ENCODE results near the gene CUTA. TPM values are rescaled to one million over a fixed set of nuclear protein-coding genes. Genes with fewer than 3 reads are reported as not detected.

The CUTA gene
- total RNA-seq, 1 donor from 2014 or later = 264 TPM

DNA sequence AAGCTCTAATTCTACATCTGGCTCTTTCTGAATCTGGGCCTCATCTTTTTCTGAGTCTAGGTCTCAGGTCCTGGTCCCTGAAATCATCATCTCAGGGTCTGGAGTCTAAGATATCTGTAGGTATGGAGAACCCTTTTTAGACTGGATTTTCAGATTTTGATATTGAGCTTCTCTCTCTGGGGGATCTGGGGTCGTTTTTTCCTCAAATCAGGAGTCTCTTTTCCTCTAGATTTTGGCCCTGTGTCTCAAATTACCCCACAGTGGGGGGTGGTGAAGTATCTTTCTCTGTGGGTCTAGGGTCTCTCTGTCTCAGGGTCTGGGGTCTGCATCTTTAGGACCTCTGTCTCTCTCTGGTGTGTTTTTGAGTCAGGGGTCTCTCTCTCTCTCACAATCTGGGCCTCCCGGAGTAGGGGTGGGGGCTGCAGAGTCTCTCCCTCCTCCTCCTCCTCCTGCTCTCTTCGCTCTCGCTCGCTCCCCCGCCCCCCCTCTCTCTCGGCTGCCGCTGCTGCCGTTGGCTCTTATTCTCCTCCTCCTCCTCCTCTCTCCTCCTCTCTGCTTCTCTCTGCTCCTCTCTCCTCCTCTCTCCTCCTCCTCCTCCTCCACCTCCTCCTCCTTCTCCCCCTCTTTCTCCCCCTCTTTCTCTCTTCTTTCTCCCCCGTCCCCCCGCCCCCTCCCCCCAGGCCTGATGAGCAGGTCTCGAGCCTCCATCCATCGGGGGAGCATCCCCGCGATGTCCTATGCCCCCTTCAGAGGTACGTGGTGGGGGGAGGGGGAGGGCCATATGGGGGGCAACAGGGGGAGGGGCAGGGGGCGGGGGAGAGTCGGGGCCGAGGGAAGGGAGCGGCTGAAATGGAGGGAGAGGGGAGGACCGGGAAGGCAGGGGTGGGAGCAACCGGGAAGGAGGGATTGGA lies 1.9 kb upstream of the CUTA start, which contains the start of gene SYNGAP1:
TSS of gene SYNGAP1 (plus strand) at position 486 of the 911 bp plus-strand sequence. CDS start at position 686, 200 bp downstream.
- Mint-ChIP-seq H3K36me3 (ENCODE audit: insufficient read depth) (peaks cover 2% of the 10 kb centered on the region), H3K27me3 (no peaks in the 10 kb centered on the region), H3K4me3 (ENCODE audit: low read depth) (peak within 1 kb of the TSS; percentile 62)

GRCh38 chr6:33418690-33419291 lies 884 bp upstream of the CUTA start:
- Mint-ChIP-seq H3K27ac (peak overlapping the region; percentile 99), H3K4me3 (ENCODE audit: low read depth) (peak overlapping the region; percentile 98), H3K4me1 (ENCODE audit: low read depth) (peaks cover 39% of the 10 kb centered on the region), H3K36me3 (ENCODE audit: insufficient read depth) (peaks cover 8% of the 10 kb centered on the region), H3K27me3 (no peaks in the 10 kb centered on the region), H3K9me3 (ENCODE audit: low read depth) (no peaks in the 10 kb centered on the region)
- no peak for TF ChIP-seq CTCF (IDR thresholded peaks at IDR 0.05; ENCODE audit: unreplicated experiment)
- no peak for DNase-seq (ENCODE audit: low spot score, unreplicated experiment)

More for the DNA sequence above, 1.9 kb upstream of the CUTA start, which contains the start of gene SYNGAP1:
- H3K4me1 Mint-ChIP-seq (ENCODE audit: low read depth) = peaks cover 45% of the 10 kb centered on the region
- no peak for TF ChIP-seq CTCF (IDR thresholded peaks at IDR 0.05; ENCODE audit: unreplicated experiment)
- H3K9me3 Mint-ChIP-seq (ENCODE audit: low read depth) = no peaks in the 10 kb centered on the region
- H3K27ac Mint-ChIP-seq = peak within 1 kb of the TSS; percentile 99
- no peak for DNase-seq (ENCODE audit: low spot score, unreplicated experiment)

DNA sequence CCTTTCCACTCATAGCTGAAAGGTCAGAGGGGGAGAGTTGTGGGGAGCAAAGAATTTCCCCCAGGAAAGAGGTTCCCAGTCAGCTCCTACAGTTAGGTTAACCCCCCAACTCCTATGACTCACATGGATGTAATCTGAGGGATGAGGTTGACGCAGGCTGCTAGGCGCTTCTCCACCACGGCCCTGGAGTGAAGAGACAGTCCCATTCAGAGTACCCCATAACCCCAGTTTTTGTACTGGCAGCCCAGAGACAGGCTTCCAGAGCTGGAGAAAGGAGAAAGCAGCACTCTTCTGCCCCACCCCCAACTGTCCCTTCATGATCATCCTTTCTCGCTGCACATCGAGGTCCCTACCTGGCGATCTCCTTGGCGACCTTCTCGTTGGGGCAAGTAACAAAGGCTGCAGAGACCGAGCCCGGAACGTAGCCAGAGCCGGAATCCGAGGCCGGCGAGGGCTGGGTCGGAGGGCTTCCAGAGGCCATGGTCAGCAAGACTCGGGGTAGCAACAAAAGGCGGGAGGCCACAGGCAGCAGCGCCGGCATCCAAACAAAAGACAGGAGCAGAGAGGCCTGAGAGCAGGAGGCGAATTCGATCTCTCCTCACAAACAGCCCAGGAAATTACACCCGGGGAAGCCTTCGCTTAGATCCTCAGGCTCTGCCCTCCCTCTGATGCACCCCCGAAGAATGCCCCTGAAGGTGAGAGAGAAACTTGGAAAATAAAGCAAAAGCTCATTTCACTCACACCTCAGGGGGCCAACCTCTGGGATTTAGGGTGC lies 592 bp downstream of the CUTA start:
- Mint-ChIP-seq H3K36me3 (ENCODE audit: insufficient read depth) (peaks cover 8% of the 10 kb centered on the region), H3K4me1 (ENCODE audit: low read depth) (peaks cover 39% of the 10 kb centered on the region), H3K27ac (peak overlapping the region; percentile 99), H3K4me3 (ENCODE audit: low read depth) (peak overlapping the region; percentile 98), H3K27me3 (no peaks in the 10 kb centered on the region), H3K9me3 (ENCODE audit: low read depth) (no peaks in the 10 kb centered on the region)
- no peak for DNase-seq (ENCODE audit: low spot score, unreplicated experiment)
- TF ChIP-seq CTCF (IDR thresholded peaks at IDR 0.05; ENCODE audit: unreplicated experiment) = no peak

DNA sequence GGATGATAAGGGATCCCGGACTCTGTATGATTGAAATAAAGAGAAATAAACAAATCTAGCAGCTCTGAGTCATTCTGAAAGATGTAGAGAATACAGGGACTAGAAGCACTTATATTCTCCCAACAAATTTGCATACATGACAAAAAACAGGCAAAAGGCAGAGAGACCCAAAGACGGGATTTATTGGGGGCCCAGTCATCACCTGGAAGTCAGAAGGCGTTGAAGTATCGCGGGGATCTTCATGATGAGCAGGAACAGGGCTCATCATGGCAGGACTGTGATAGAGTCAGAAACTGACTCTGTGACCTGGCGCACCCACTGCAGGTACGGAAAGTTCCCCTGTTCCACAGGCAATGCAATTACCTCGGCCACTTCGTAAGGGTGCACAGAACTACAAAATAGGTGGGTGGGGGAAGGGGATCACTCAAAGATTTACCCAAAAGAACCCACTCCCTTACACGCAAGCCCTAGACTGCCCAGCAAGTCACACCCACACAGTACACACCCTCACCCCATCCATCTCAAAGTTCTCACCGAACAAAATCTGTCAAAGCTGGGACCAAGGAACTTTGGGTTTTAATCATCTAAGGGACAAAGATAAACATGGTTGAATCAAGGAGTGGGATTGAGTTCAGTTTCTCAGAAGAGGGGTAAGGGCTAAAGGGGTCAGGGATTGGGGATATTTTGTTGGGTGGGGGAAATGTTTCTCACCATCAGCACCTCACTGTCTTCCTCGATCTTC lies 1.4 kb downstream of the CUTA start:
- no peak for DNase-seq (ENCODE audit: low spot score, unreplicated experiment)
- Mint-ChIP-seq H3K27ac (peak overlapping the region; percentile 99), H3K4me1 (ENCODE audit: low read depth) (peaks cover 41% of the 10 kb centered on the region)

More for the DNA sequence above, 1.4 kb downstream of the CUTA start:
- Mint-ChIP-seq H3K9me3 (ENCODE audit: low read depth) (no peaks in the 10 kb centered on the region), H3K4me3 (ENCODE audit: low read depth) (peak overlapping the region; percentile 98), H3K27me3 (no peaks in the 10 kb centered on the region), H3K36me3 (ENCODE audit: insufficient read depth) (peaks cover 8% of the 10 kb centered on the region)
- no peak for TF ChIP-seq CTCF (IDR thresholded peaks at IDR 0.05; ENCODE audit: unreplicated experiment)
